MM.1S (cell line): Measurements from ENCODE around the gene SEMA4D.

Experiments used
- DNase-seq: peaks from one replicate; pipeline ENCODE4 v3.0.0-alpha.2; 2015
- H2AFZ ChIP-seq: fragments of 300-600 bp; sonication (generic); 2 replicates; pipeline ENCODE4 v1.6.0; 2016; ENCODE audit warnings: antibody characterized with exemption, low read length
- H3F3A ChIP-seq: fragments of 300-600 bp; sonication (generic); 2 replicates; pipeline ENCODE4 v1.6.1; 2016; ENCODE audit warnings: mild to moderate bottlenecking, antibody characterized with exemption, low read length, moderate library complexity, mixed read lengths; ENCODE audit not compliant: insufficient read depth
- H3K27ac ChIP-seq: fragments of 300-600 bp; sonication (generic); 2 replicates; pipeline ENCODE4 v1.5.1; 2016; ENCODE audit warnings: mild to moderate bottlenecking, low read length
- H3K27me3 ChIP-seq: fragments of 300-600 bp; sonication (generic); replicated peaks from 2 replicates; pipeline ENCODE4 v1.6.0; 2016; ENCODE audit warnings: low read length; ENCODE audit not compliant: insufficient read depth
- H3K36me3 ChIP-seq: fragments of 300-600 bp; sonication (generic); replicated peaks from 2 replicates; pipeline ENCODE4 v1.6.1; 2016; ENCODE audit warnings: mild to moderate bottlenecking, low read length, mixed read lengths; ENCODE audit not compliant: insufficient read depth
- H3K4me1 ChIP-seq: fragments of 300-600 bp; sonication (generic); 2 replicates; pipeline ENCODE4 v1.6.1; 2016; ENCODE audit warnings: low read length, mixed read lengths
- H3K4me2 ChIP-seq: fragments of 300-600 bp; sonication (generic); 2 replicates; pipeline ENCODE4 v1.6.0; 2016; ENCODE audit warnings: low read depth, low read length
- H3K4me3 ChIP-seq: fragments of 300-600 bp; sonication (generic); 2 replicates; pipeline ENCODE4 v1.5.1; 2016; ENCODE audit warnings: low read length, mixed read lengths
- H3K79me2 ChIP-seq: fragments of 300-600 bp; sonication (generic); 2 replicates; pipeline ENCODE4 v1.6.1; 2016; ENCODE audit warnings: mixed run types, low read length, mixed read lengths
- H3K9ac ChIP-seq: fragments of 300-600 bp; sonication (generic); 2 replicates; pipeline ENCODE4 v1.6.1; 2016; ENCODE audit warnings: low read length, mixed read lengths
- H3K9me2 ChIP-seq: fragments of 300-600 bp; sonication (generic); replicated peaks from 2 replicates; pipeline ENCODE4 v1.6.1; 2016; ENCODE audit warnings: mild to moderate bottlenecking, low read length, mixed read lengths; ENCODE audit not compliant: insufficient read depth
- H3K9me3 ChIP-seq: fragments of 300-600 bp; sonication (generic); replicated peaks from 2 replicates; pipeline ENCODE4 v1.6.1; 2016; ENCODE audit warnings: mild to moderate bottlenecking, low read length, mixed read lengths; ENCODE audit not compliant: insufficient read depth
- H4K20me1 ChIP-seq: fragments of 300-600 bp; sonication (generic); 2 replicates; pipeline ENCODE4 v1.6.1; 2016; ENCODE audit warnings: mild to moderate bottlenecking, low read length, moderate library complexity, mixed read lengths; ENCODE audit not compliant: insufficient read depth
- CTCF ChIP-seq: fragments of 300-600 bp; sonication (generic); IDR thresholded peaks from 2 replicates; pipeline ENCODE4 v1.5.1; 2016; ENCODE audit warnings: antibody characterized with exemption, low read length, mixed read lengths
- EZH2 ChIP-seq: fragments of 300-600 bp; sonication (generic); optimal IDR thresholded peaks from 2 replicates; pipeline ENCODE3; 2017; ENCODE audit warnings: low read depth, mild to moderate bottlenecking, antibody characterized with exemption, low read length, mixed read lengths
- EZH2phosphoT487 ChIP-seq: fragments of 300-600 bp; sonication (generic); IDR thresholded peaks from 2 replicates; pipeline ENCODE4 v1.6.1; 2018; ENCODE audit warnings: antibody characterized with exemption, low read length

Gene SEMA4D

GRCh38 chr9:89342948-89343347 is 155.0 kb downstream of the SEMA4D start:
- Histone ChIP-seq H3K9me2 (no peaks in the 10 kb centered on the region), H3K27me3 (no peaks in the 10 kb centered on the region), H3K36me3 (peaks cover 2% of the 10 kb centered on the region; the same call in 1 of the 2 replicates), H3K9ac (no peak overlapping the region), H3K4me3 (no peak overlapping the region), H3K9me3 (no peaks in the 10 kb centered on the region), H2AFZ (no peak overlapping the region), H3K27ac (no peak overlapping the region), H3K4me2 (no peak overlapping the region), H3K79me2 (peaks cover 26% of the 10 kb centered on the region), H4K20me1 (no peaks in the 10 kb centered on the region), H3F3A (peaks cover 33% of the 10 kb centered on the region), H3K4me1 (peaks cover 38% of the 10 kb centered on the region)
- no peak for DNase-seq
- TF ChIP-seq EZH2 (no peak), CTCF (no peak)

GRCh38 chr9:89342213-89342612 is 155.7 kb downstream of the SEMA4D start:
- no peak for TF ChIP-seq EZH2
- TF ChIP-seq EZH2phosphoT487, result no peak
- no peak for TF ChIP-seq CTCF
- Histone ChIP-seq H3K27me3 (no peaks in the 10 kb centered on the region), H4K20me1 (no peaks in the 10 kb centered on the region), H3K9me2 (no peaks in the 10 kb centered on the region), H3K4me3 (no peak overlapping the region), H3K4me2 (no peak overlapping the region), H3K4me1 (peaks cover 43% of the 10 kb centered on the region), H3F3A (peaks cover 33% of the 10 kb centered on the region), H3K9me3 (no peaks in the 10 kb centered on the region), H3K36me3 (peaks cover 2% of the 10 kb centered on the region; the same call in 1 of the 2 replicates), H3K9ac (no peak overlapping the region), H3K27ac (no peak overlapping the region), H3K79me2 (peaks cover 26% of the 10 kb centered on the region), H2AFZ (no peak overlapping the region)
- DNase-seq, result no peak

- no peaks in the 10 kb centered on the region for H3K27me3 ChIP-seq
- H3K79me2 ChIP-seq, result peaks cover 26% of the 10 kb centered on the region
- no peaks in the 10 kb centered on the region for H4K20me1 ChIP-seq
- peaks cover 33% of the 10 kb centered on the region for H3F3A ChIP-seq
- peak overlapping the region; percentile 27; the same call in 1 of the 2 replicates for H3K9ac ChIP-seq
- DNase-seq, result peak; percentile 70
- no peaks in the 10 kb centered on the region for H3K9me3 ChIP-seq
- no peaks in the 10 kb centered on the region for H3K9me2 ChIP-seq
- H3K4me1 ChIP-seq, result peaks cover 43% of the 10 kb centered on the region
- TF ChIP-seq CTCF (no peak), EZH2 (no peak), EZH2phosphoT487 (no peak)
- peak overlapping the region; percentile 85 for H3K27ac ChIP-seq
- H3K4me3 ChIP-seq, result peak overlapping the region; percentile 42
- H3K36me3 ChIP-seq, result peaks cover 2% of the 10 kb centered on the region; the same call in 1 of the 2 replicates
- peak overlapping the region; percentile 14; the same call in 1 of the 2 replicates for H2AFZ ChIP-seq
- H3K4me2 ChIP-seq, result peak overlapping the region; percentile 89
Observed at GRCh38 chr9:89340332-89340731, 157.6 kb downstream of the SEMA4D start.
